GM12874 (cell line): ENCODE results near the gene DCBLD1.

ENCODE experiments used
- CTCF ChIP-seq: IDR thresholded peaks from 2 replicates; pipeline ENCODE4 v1.5.1; 2011; ENCODE audit warnings: low read depth, mild to moderate bottlenecking, control low read depth, low read length, moderate library complexity; ENCODE audit not compliant: insufficient read depth

DCBLD1 gene

GRCh38 chr6:117592983-117593759, 110.7 kb downstream of the DCBLD1 start:
- TF ChIP-seq CTCF: no peak

- TF ChIP-seq CTCF: no peak
These were observed 112.8 kb downstream of the DCBLD1 start for GRCh38 chr6:117595099-117595923.

DNA sequence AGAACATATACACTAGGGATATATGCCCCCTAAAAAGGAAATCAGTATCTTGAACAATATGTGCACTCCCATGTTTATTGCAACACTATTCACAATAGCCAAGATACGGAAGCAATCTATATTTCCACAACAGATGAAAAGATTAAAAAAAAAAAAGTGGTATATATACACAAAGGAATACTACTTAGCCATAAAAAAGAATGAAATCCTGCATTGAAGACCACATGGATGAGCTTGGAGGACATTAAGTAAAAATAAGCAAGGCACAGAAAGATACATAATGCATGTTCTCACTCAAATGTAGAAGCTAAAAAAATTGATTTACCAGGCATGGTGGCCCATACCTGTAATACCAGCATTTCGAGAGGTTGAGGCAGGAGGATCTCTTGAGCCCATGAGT, 115.3 kb downstream of the DCBLD1 start:
- TF ChIP-seq CTCF: no peak
